ENCODE results near the gene CYP27B1.

CYP27B1 gene

GRCh38 chr12:57738661-57739237 is 28.1 kb downstream of the CYP27B1 start, which contains the start of gene AGAP2:
Gene AGAP2, minus strand, starts transcription at chr12:57738742. Its CDS starts 496 bp downstream, at chr12:57738246.
- Histone ChIP-seq H3K4me2 (ENCODE audit: low read depth, low read length) (no peak within 1 kb of the TSS), H4K20me1 (ENCODE audit: insufficient read depth, low read length) (no peaks in the 10 kb centered on the region; the same call in 1 of the 2 replicates), H3F3A (ENCODE audit: insufficient read depth, low read length) (peaks cover 10% of the 10 kb centered on the region; the same call in 1 of the 2 replicates), H3K9me3 (replicated peaks; ENCODE audit: insufficient read depth, low read length) (no peaks in the 10 kb centered on the region), H3K36me3 (replicated peaks; ENCODE audit: insufficient read depth, low read length) (no peaks in the 10 kb centered on the region), H3K9ac (ENCODE audit: low read length) (no peak within 1 kb of the TSS), H3K79me2 (ENCODE audit: low read length) (peaks cover 35% of the 10 kb centered on the region), H3K9me2 (replicated peaks; ENCODE audit: insufficient read depth, low read length) (no peaks in the 10 kb centered on the region), H3K4me3 (ENCODE audit: low read length) (no peak within 1 kb of the TSS), H3K4me1 (ENCODE audit: low read length) (peaks cover 25% of the 10 kb centered on the region), H2AFZ (ENCODE audit: low read length) (no peak within 1 kb of the TSS), H3K27ac (ENCODE audit: low read length) (no peak within 1 kb of the TSS), H3K27me3 (replicated peaks; ENCODE audit: insufficient read depth, low read length) (no peaks in the 10 kb centered on the region)
- DNase-seq, result no peak
- TF ChIP-seq EZH2phosphoT487 (IDR thresholded peaks at IDR 0.05; ENCODE audit: low read length), result no peak
- TF ChIP-seq CTCF (IDR thresholded peaks at IDR 0.05; ENCODE audit: low read length), result no peak
- no peak for TF ChIP-seq EZH2 (optimal IDR thresholded peaks at IDR 0.05; ENCODE audit: low read depth, low read length)

DNA sequence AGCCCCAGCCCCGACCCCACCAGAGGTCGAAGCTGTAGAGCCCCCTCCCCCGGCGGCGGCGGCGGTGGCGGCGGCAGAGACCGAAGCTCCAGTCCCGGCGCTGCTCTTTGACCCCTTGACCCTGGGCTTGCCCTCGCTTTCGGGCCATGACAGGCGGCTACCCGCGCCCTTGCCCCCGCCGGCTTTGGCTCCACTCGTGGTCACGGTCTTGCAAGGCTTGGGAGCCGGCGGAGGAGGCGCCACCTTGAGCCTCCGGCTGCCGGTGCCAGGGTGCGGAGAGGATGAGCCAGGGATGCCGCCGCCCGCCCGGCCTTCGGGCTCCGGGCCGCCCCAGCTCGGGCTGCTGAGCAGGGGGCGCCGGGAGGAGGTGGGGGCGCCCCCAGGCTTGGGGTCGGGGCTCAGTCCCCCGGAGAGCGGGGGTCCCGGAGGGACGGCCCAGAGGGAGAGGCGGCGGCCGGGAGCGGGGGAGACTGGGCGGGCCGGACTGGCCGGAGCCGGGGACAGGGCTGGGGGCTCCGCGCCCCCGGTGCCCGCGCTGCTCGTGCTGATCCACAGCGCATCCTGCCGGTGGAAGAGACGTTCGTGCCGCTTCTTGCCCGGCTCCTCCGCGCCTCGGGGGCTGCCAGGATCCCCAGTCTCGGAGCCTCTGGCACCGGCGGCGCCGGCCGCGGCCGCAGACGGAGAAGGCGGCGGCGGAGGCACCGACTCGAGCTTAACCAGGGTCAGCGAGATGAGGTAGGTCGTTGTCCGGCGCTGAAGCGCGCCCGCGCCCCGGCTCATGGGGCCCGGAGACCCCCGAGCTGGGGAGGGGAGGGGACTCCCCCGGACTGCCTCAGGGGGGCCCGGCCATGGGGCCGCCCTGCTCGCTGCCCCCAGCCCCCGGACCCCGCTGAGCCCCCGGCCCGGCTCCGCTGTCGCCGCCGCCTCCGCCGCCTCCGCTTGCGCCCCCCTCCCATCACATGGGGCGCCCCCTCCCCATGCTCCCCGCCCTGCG is 29.1 kb downstream of the CYP27B1 start:
- H3F3A ChIP-seq (ENCODE audit: insufficient read depth, low read length), result peaks cover 10% of the 10 kb centered on the region; the same call in 1 of the 2 replicates
- no peaks in the 10 kb centered on the region for H3K27me3 ChIP-seq (replicated peaks; ENCODE audit: insufficient read depth, low read length)
- no peak overlapping the region for H3K4me3 ChIP-seq (ENCODE audit: low read length)
- no peak for DNase-seq
- H3K9ac ChIP-seq (ENCODE audit: low read length), result no peak overlapping the region
- H3K9me3 ChIP-seq (replicated peaks; ENCODE audit: insufficient read depth, low read length), result no peaks in the 10 kb centered on the region
- TF ChIP-seq CTCF (IDR thresholded peaks at IDR 0.05; ENCODE audit: low read length) (no peak), EZH2phosphoT487 (IDR thresholded peaks at IDR 0.05; ENCODE audit: low read length) (no peak), EZH2 (optimal IDR thresholded peaks at IDR 0.05; ENCODE audit: low read depth, low read length) (no peak)
- H2AFZ ChIP-seq (ENCODE audit: low read length), result no peak overlapping the region
- H3K27ac ChIP-seq (ENCODE audit: low read length), result no peak overlapping the region
- H3K79me2 ChIP-seq (ENCODE audit: low read length), result peaks cover 35% of the 10 kb centered on the region
- H3K9me2 ChIP-seq (replicated peaks; ENCODE audit: insufficient read depth, low read length), result no peaks in the 10 kb centered on the region
- H3K4me1 ChIP-seq (ENCODE audit: low read length), result peaks cover 19% of the 10 kb centered on the region
- no peaks in the 10 kb centered on the region; the same call in 1 of the 2 replicates for H4K20me1 ChIP-seq (ENCODE audit: insufficient read depth, low read length)
- H3K36me3 ChIP-seq (replicated peaks; ENCODE audit: insufficient read depth, low read length), result no peaks in the 10 kb centered on the region
- no peak overlapping the region for H3K4me2 ChIP-seq (ENCODE audit: low read depth, low read length)

- H3K27me3 ChIP-seq (replicated peaks; ENCODE audit: insufficient read depth, low read length), result no peaks in the 10 kb centered on the region
- 0 out of 2 replicates have a peak, but pooled peaks cover 5% of the 10 kb centered on the region for H3F3A ChIP-seq (ENCODE audit: insufficient read depth, low read length)
- H3K9me3 ChIP-seq (replicated peaks; ENCODE audit: insufficient read depth, low read length), result no peaks in the 10 kb centered on the region
- DNase-seq, result no peak
- H3K4me1 ChIP-seq (ENCODE audit: low read length), result peaks cover 13% of the 10 kb centered on the region
- H3K9me2 ChIP-seq (replicated peaks; ENCODE audit: insufficient read depth, low read length), result no peaks in the 10 kb centered on the region
- no peaks in the 10 kb centered on the region; the same call in 1 of the 2 replicates for H4K20me1 ChIP-seq (ENCODE audit: insufficient read depth, low read length)
- H3K4me2 ChIP-seq (ENCODE audit: low read depth, low read length), result no peak overlapping the region
- H3K36me3 ChIP-seq (replicated peaks; ENCODE audit: insufficient read depth, low read length), result no peaks in the 10 kb centered on the region
- no peak overlapping the region for H2AFZ ChIP-seq (ENCODE audit: low read length)
- TF ChIP-seq CTCF (IDR thresholded peaks at IDR 0.05; ENCODE audit: low read length) (no peak), EZH2 (optimal IDR thresholded peaks at IDR 0.05; ENCODE audit: low read depth, low read length) (no peak), EZH2phosphoT487 (IDR thresholded peaks at IDR 0.05; ENCODE audit: low read length) (no peak)
- no peak overlapping the region for H3K9ac ChIP-seq (ENCODE audit: low read length)
- H3K79me2 ChIP-seq (ENCODE audit: low read length), result peaks cover 34% of the 10 kb centered on the region
- no peak overlapping the region for H3K4me3 ChIP-seq (ENCODE audit: low read length)
- no peak overlapping the region for H3K27ac ChIP-seq (ENCODE audit: low read length)
Measured at GRCh38 chr12:57736741-57737466, 30.0 kb downstream of the CYP27B1 start.
